HepG2 (cell line): ENCODE data around the gene FZD7. TPM values are rescaled to one million over a fixed set of nuclear protein-coding genes. Genes with fewer than 3 reads are reported as not detected.
A peak's percentile ranks its signal among the peaks of the same experiment; 100 is the strongest.

Experiments
- ATF7 ChIP-seq, 2 experiments: fragments of 450-650 bp in 1 of 2; sonication (generic) in 1 of 2; formaldehyde crosslinking in 1 of 2; IDR thresholded peaks; 2 replicates each; pipeline versions ENCODE4 v1.4.0 to v1.6.1; 2016 to 2020; ENCODE audit warnings: antibody characterized with exemption in 1 of 2, mild to moderate bottlenecking in 1 of 2, missing genetic modification reagents in 1 of 2
- BRCA1 ChIP-seq: sonication (generic); formaldehyde crosslinking; IDR thresholded peaks from 2 replicates; pipeline ENCODE4 v1.4.0; 2020; ENCODE audit warnings: missing genetic modification reagents
- DPF2 ChIP-seq: sonication (generic); formaldehyde crosslinking; IDR thresholded peaks from 2 replicates; pipeline ENCODE4 v1.4.0; 2020; ENCODE audit warnings: mild to moderate bottlenecking, low read depth, missing genetic modification reagents, borderline replicate concordance
- DR1 ChIP-seq: sonication (generic); formaldehyde crosslinking; IDR thresholded peaks from 2 replicates; pipeline ENCODE4 v1.8.0; 2021; ENCODE audit warnings: mild to moderate bottlenecking, missing genetic modification reagents, inconsistent platforms
- GLMP ChIP-seq: sonication (generic); formaldehyde crosslinking; IDR thresholded peaks from 2 replicates; pipeline ENCODE4 v1.9.0; 2021; ENCODE audit warnings: missing genetic modification reagents, mild to moderate bottlenecking, borderline replicate concordance
- GRHL1 ChIP-seq: sonication (generic); formaldehyde crosslinking; conservative IDR thresholded peaks from 2 replicates; pipeline ENCODE4 v1.8.0; 2022; ENCODE audit warnings: missing genetic modification reagents
- GZF1 ChIP-seq: sonication (generic); formaldehyde crosslinking; IDR thresholded peaks from 2 replicates; pipeline ENCODE4 v1.5.1; 2020; ENCODE audit warnings: mild to moderate bottlenecking, missing genetic modification reagents
- HBP1 ChIP-seq: IDR thresholded peaks from 2 replicates; pipeline ENCODE4 v1.6.1; 2016; ENCODE audit warnings: low read depth, control low read depth
- HDAC6 ChIP-seq: fragments of 200-600 bp; sonication (generic); IDR thresholded peaks from 2 replicates; pipeline ENCODE4 v1.7.0; 2017; ENCODE audit warnings: mild to moderate bottlenecking, antibody characterized with exemption, low read length, low read depth
- HNF1A ChIP-seq, 2 experiments: sonication (generic) in 1 of 2; formaldehyde crosslinking in 1 of 2; IDR thresholded peaks; 2 replicates each; pipeline versions ENCODE4 v1.4.0 to v1.6.1; 2016 to 2020; ENCODE audit warnings: borderline replicate concordance in 1 of 2, low read depth in 1 of 2, mild to moderate bottlenecking in 1 of 2, missing genetic modification reagents in 1 of 2
- KAT2B ChIP-seq: fragments of 150-350 bp; IDR thresholded peaks from 2 replicates; pipeline ENCODE4 v1.6.1; 2014; ENCODE audit warnings: low read depth, low read length, borderline replicate concordance
- SATB2 ChIP-seq: sonication (generic); formaldehyde crosslinking; IDR thresholded peaks from 2 replicates; pipeline ENCODE4 v1.5.0; 2020; ENCODE audit warnings: missing genetic modification reagents
- YEATS4 ChIP-seq: sonication (generic); formaldehyde crosslinking; IDR thresholded peaks from 2 replicates; pipeline ENCODE4 v1.4.0; 2020; ENCODE audit warnings: missing genetic modification reagents, borderline replicate concordance
- ZNF121 ChIP-seq: sonication (generic); formaldehyde crosslinking; IDR thresholded peaks from 2 replicates; pipeline ENCODE4 v1.5.0; 2020; ENCODE audit warnings: mild to moderate bottlenecking, missing genetic modification reagents
- ZNF30 ChIP-seq: sonication (generic); formaldehyde crosslinking; IDR thresholded peaks from 2 replicates; pipeline ENCODE4 v1.5.0; 2020; ENCODE audit warnings: mild to moderate bottlenecking, missing genetic modification reagents
- ZNF333 ChIP-seq: sonication (generic); formaldehyde crosslinking; IDR thresholded peaks from 2 replicates; pipeline ENCODE4 v1.4.0; 2020; ENCODE audit warnings: mild to moderate bottlenecking, missing genetic modification reagents, borderline replicate concordance
- ZNF451 ChIP-seq: sonication (generic); formaldehyde crosslinking; IDR thresholded peaks from 2 replicates; pipeline ENCODE4 v1.5.0; 2020; ENCODE audit warnings: mild to moderate bottlenecking, missing genetic modification reagents
- ZNF556 ChIP-seq: sonication (generic); formaldehyde crosslinking; IDR thresholded peaks from 2 replicates; pipeline ENCODE4 v1.4.0; 2020; ENCODE audit warnings: mild to moderate bottlenecking, missing genetic modification reagents, borderline replicate concordance
- ZNF564 ChIP-seq: sonication (generic); formaldehyde crosslinking; IDR thresholded peaks from 2 replicates; pipeline ENCODE4 v1.8.1; 2023; ENCODE audit warnings: mild to moderate bottlenecking, missing genetic modification reagents
- polyA plus RNA-seq, 8 experiments: library from polyadenylated mRNA; depleted of rRNA in 3 of 8; stranded (reverse) in 7 of 8; unstranded in 1 of 8; fragments of >200 nt; fragmentation: Illumina TruSeq in 4 of 8; extraction: Trizol in 4 of 8; gene quantifications; 2 replicates each; pipeline versions ENCODE4 v1.2.1 to v1.2.3, GENCODE V29; 2011 to 2016; ENCODE audit warnings: low read depth in 4 of 8, missing spikeins in 1 of 8, mixed read lengths in 1 of 8; ENCODE audit not compliant: insufficient read depth in 1 of 8
- total RNA-seq, 5 experiments: library from RNA; depleted of rRNA; stranded (reverse); fragments of >200 nt; fragmentation: Illumina TruSeq; extraction: Trizol; gene quantifications; 2 replicates each; pipeline ENCODE4 v1.2.3, GENCODE V29; 2016; ENCODE audit warnings: low read depth in 1 of 5

Gene FZD7
- total and polyA plus RNA-seq, 2 of the 13 experiments (the other 11 are each of a cell fraction or from before 2014, with no cell fraction given), result 0.13 to 0.38 TPM

- no peak for TF ChIP-seq GRHL1 (CRISPR knock-in tag)
- TF ChIP-seq DR1 (CRISPR knock-in tag), result no peak
- TF ChIP-seq HNF1A (IDR thresholded peaks at IDR 0.05; ENCODE audit: low read depth), result no peak
- no peak for TF ChIP-seq HNF1A (CRISPR knock-in tag; IDR thresholded peaks at IDR 0.05; ENCODE audit: borderline replicate concordance)
- TF ChIP-seq ZNF121 (CRISPR knock-in tag), result no peak
- TF ChIP-seq BRCA1, result no peak
- TF ChIP-seq ZNF564 (CRISPR knock-in tag), result no peak
- no peak for TF ChIP-seq GLMP (CRISPR knock-in tag)
- no peak for TF ChIP-seq ZNF30 (CRISPR knock-in tag)
- no peak for TF ChIP-seq ZNF556 (CRISPR knock-in tag)
- no peak for TF ChIP-seq DPF2
- TF ChIP-seq ATF7 (IDR thresholded peaks at IDR 0.05), result no peak
- no peak for TF ChIP-seq ATF7 (CRISPR knock-in tag; IDR thresholded peaks at IDR 0.05)
- TF ChIP-seq KAT2B, result no peak
- TF ChIP-seq ZNF451 (CRISPR knock-in tag), result no peak
- TF ChIP-seq YEATS4 (CRISPR knock-in tag), result peak; percentile 38
- TF ChIP-seq ZNF333 (CRISPR knock-in tag), result no peak
- TF ChIP-seq HDAC6, result no peak
- TF ChIP-seq SATB2 (CRISPR knock-in tag), result no peak
- no peak for TF ChIP-seq GZF1 (CRISPR knock-in tag)
- TF ChIP-seq HBP1, result no peak
These were observed at the start of gene FZD7 (continued) for GRCh38 chr2:202033317-202034248.
